ENCODE measurements around the gene SIPA1L3.

SIPA1L3 gene

DNA sequence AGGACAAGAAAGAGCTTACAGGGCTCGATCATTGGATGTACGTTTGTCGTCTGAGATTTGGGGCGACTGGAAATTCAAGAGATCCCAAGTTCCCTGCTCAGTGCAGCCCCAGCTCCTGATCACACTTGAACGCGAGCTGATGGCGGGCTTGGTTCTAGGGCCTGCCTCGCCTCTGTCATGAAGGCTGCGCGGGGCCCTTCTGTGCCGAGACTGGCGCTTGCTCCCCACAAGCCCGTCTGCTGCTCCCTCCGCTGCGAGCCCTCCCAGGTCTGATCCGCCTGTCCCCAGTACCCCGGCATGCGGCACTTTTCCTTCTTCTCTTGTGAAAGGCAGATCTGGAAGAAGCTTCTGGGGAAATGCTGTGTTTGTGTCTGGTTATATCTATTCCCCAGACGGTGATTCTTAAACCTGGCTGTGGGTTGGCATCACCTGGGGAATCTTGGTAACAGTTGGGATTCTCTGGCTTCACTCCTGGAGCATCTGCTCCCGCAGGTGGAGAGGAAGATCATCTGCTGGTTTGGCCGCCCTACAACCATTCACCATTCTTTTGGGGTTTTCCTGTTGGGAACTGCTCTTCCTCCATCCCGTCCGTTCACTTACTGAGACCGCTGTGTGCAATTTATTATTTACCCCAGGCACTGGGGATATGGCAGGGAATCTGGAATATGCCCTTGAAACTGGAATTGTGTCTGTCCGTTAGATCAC lies 43.6 kb downstream of the SIPA1L3 start:
- no peaks in the 10 kb centered on the region for H3K9me3 ChIP-seq (ENCODE audit: insufficient read depth, low read depth, low read length)
- no peak overlapping the region for H3K4me3 ChIP-seq (ENCODE audit: low read length)
- H3K9ac ChIP-seq (ENCODE audit: low read depth, low read length) = no peak overlapping the region
- H3K4me1 ChIP-seq (ENCODE audit: insufficient read depth, low read length) = peaks cover 25% of the 10 kb centered on the region
- no peaks in the 10 kb centered on the region for H3K27me3 ChIP-seq (ENCODE audit: insufficient read depth, low read length)
- WGBS = 96% methylated on average over 25 of the region's 25 CpGs
- H3K27ac ChIP-seq (ENCODE audit: low read depth, low read length) = no peak overlapping the region
- H3K36me3 ChIP-seq (ENCODE audit: insufficient read depth, low read length) = no peaks in the 10 kb centered on the region

DNA sequence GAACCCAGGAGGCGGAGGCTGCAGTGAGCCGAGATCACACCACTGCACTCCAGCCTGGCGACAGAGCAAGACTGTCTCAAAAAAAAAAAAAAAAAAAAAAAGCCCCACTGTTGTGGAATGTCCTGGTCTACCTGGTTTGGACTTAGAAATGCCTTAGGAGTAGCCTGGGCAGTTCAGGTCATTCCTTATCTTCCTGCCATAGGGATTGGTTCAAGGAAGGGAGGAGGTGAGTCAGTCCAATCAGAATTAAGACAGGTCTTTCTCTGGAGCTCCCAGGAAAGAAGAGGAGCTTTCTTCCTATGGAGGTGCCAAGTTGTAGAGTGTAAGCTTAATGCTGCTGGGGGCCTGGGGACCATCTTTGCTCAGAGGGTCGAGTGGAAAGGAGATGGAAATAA lies 44.8 kb downstream of the SIPA1L3 start:
- Histone ChIP-seq H3K4me3 (ENCODE audit: low read length) (no peak overlapping the region), H3K9me3 (ENCODE audit: insufficient read depth, low read depth, low read length) (no peaks in the 10 kb centered on the region), H3K27me3 (ENCODE audit: insufficient read depth, low read length) (no peaks in the 10 kb centered on the region), H3K4me1 (ENCODE audit: insufficient read depth, low read length) (peaks cover 25% of the 10 kb centered on the region), H3K36me3 (ENCODE audit: insufficient read depth, low read length) (no peaks in the 10 kb centered on the region), H3K27ac (ENCODE audit: low read depth, low read length) (no peak overlapping the region), H3K9ac (ENCODE audit: low read depth, low read length) (no peak overlapping the region)
- WGBS = 94% methylated on average over 4 of the region's 4 CpGs

DNA sequence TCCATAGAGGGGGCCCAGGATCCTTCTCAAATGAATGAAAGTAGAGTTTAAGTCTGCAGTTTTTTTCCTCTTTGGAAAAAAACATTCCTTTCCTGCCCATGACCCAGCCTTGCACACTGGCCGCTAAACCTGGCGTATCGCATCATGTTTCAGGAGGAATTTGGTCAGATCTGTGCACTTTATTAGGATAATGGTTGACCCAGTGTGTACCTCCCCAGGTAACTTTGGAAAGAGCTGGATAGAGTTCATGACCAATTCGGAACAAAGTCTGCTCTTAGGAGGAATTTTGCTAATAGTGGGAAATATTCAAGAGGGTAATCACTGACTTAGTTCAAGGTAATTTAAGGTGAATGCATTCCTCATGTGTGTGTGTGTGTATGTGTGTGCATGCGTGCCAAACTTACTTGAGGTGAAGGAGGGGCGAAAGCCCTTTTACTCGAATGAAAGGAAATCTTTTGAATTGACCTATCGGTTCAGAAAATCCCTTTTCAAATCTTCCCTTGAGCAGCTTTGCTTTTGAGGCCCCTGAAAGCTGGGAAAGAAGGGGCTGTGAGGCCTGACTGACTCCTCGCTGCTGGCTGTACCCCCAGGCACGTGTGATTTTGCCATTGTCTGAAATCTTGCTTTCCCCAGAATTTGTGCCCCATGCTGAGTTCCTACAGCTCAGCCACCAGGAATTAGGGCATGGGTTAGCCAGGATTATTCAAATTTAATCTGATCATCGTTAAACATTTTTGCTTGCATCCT lies 46.3 kb downstream of the SIPA1L3 start:
- H3K36me3 ChIP-seq (ENCODE audit: insufficient read depth, low read length) = no peaks in the 10 kb centered on the region
- 63% methylated on average over 11 of the region's 11 CpGs for WGBS
- no peak overlapping the region for H3K4me3 ChIP-seq (ENCODE audit: low read length)
- 0 out of 2 replicates have a peak, but pooled peaks cover 2% of the 10 kb centered on the region for H3K9me3 ChIP-seq (ENCODE audit: insufficient read depth, low read depth, low read length)
- H3K9ac ChIP-seq (ENCODE audit: low read depth, low read length) = peak overlapping the region; percentile 7; the same call in 1 of the 2 replicates
- peaks cover 25% of the 10 kb centered on the region for H3K4me1 ChIP-seq (ENCODE audit: insufficient read depth, low read length)
- H3K27me3 ChIP-seq (ENCODE audit: insufficient read depth, low read length) = no peaks in the 10 kb centered on the region
- H3K27ac ChIP-seq (ENCODE audit: low read depth, low read length) = peak overlapping the region; percentile 73; the same call in 1 of the 2 replicates

DNA sequence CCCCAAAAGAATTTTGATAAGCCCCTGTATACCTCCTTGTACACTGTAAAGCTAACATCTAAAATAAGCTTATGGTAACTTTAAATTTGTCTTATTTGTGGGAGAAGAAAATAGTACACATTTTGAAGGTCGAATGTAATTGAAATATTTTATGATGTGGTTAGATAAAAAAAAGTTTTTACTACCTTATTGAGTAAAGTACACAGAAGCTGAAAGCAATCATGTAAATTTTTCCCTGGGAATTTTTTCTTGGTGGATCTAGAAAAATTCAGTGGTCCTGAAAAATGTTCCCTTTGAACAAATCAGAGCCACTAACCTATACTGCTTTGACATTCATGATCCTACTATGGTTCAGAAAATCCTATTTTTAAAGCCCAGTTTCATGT lies 46.9 kb downstream of the SIPA1L3 start:
- Histone ChIP-seq H3K36me3 (ENCODE audit: insufficient read depth, low read length) (no peaks in the 10 kb centered on the region), H3K4me3 (ENCODE audit: low read length) (no peak overlapping the region), H3K9me3 (ENCODE audit: insufficient read depth, low read depth, low read length) (0 out of 2 replicates have a peak, but pooled peaks cover 2% of the 10 kb centered on the region), H3K27me3 (ENCODE audit: insufficient read depth, low read length) (no peaks in the 10 kb centered on the region), H3K9ac (ENCODE audit: low read depth, low read length) (peak overlapping the region; percentile 7; the same call in 1 of the 2 replicates), H3K4me1 (ENCODE audit: insufficient read depth, low read length) (peaks cover 25% of the 10 kb centered on the region), H3K27ac (ENCODE audit: low read depth, low read length) (peak overlapping the region; percentile 73; the same call in 1 of the 2 replicates)
- 71% methylated on average over 1 of the region's 1 CpG for WGBS

DNA sequence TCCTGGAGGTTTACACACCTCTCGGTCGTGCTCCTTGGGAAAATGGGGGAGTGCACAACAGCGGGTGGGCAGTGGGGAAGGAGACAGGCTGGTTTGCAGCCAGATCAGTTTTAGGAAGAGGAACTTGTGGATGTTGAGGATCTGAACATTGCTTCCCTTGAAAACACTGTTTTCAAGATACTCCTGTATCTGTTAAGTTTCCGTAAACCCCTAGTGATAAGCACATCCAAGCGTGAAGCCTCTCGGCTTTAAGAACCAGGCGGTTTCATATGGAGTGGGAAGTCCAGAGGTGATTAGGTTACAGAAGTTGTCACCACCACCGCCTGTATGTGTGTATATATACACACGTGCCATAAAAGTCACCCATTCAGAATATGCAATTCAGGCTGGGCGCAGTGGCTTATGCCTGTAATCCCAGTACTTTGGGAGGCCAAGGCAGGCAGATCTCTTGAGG lies 47.4 kb downstream of the SIPA1L3 start:
- peak overlapping the region; percentile 73; the same call in 1 of the 2 replicates for H3K27ac ChIP-seq (ENCODE audit: low read depth, low read length)
- 0 out of 2 replicates have a peak overlapping the region, but pooled peaks have one; percentile 7 for H3K9ac ChIP-seq (ENCODE audit: low read depth, low read length)
- H3K36me3 ChIP-seq (ENCODE audit: insufficient read depth, low read length) = no peaks in the 10 kb centered on the region
- 88% methylated on average over 10 of the region's 10 CpGs for WGBS
- H3K27me3 ChIP-seq (ENCODE audit: insufficient read depth, low read length) = no peaks in the 10 kb centered on the region
- peaks cover 25% of the 10 kb centered on the region for H3K4me1 ChIP-seq (ENCODE audit: insufficient read depth, low read length)
- 0 out of 2 replicates have a peak, but pooled peaks cover 2% of the 10 kb centered on the region for H3K9me3 ChIP-seq (ENCODE audit: insufficient read depth, low read depth, low read length)
- no peak overlapping the region for H3K4me3 ChIP-seq (ENCODE audit: low read length)

DNA sequence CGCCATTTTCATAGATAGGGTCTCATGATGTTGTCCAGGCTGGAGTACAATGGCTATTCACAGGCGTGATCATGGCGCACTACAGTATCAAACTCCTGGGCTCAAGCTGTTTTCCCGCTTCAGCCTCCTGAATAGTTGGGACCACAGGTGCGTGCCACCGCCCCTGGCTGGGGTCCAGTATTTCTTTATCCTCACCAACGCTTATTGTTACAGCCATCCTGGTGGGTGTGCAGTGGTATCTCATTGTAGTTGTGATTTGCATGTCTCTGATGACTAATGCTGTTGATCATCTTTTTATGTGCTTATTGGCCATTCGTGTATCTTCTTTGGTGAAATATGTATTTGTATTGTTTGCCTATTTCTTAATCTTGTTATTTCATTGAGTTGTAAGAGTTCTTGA lies 49.0 kb downstream of the SIPA1L3 start:
- Histone ChIP-seq H3K36me3 (ENCODE audit: insufficient read depth, low read length) (no peaks in the 10 kb centered on the region), H3K27me3 (ENCODE audit: insufficient read depth, low read length) (no peaks in the 10 kb centered on the region), H3K4me3 (ENCODE audit: low read length) (no peak overlapping the region), H3K4me1 (ENCODE audit: insufficient read depth, low read length) (peaks cover 25% of the 10 kb centered on the region), H3K27ac (ENCODE audit: low read depth, low read length) (no peak overlapping the region), H3K9me3 (ENCODE audit: insufficient read depth, low read depth, low read length) (0 out of 2 replicates have a peak, but pooled peaks cover 2% of the 10 kb centered on the region), H3K9ac (ENCODE audit: low read depth, low read length) (no peak overlapping the region)
- 98% methylated on average over 8 of the region's 8 CpGs for WGBS

DNA sequence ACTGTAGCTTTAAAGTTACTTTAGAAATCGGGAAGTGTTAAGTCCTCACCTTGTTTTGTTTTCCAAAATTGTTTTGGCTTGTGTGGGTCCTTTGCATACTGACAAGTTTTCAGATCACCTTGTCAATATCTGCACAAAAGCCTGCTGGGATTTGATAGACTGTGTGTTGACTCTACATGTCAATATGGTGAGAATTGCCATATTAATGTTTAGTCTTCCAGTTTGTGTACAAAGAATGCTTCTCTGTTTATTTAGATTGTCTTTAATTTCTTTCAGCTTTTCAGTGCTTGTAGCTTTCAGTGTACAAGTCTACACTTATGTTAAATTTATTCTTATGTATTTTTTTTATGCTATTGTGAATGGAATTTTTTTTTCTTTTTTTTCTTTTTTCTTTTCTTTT lies 50.2 kb downstream of the SIPA1L3 start:
- no peak overlapping the region for H3K27ac ChIP-seq (ENCODE audit: low read depth, low read length)
- peaks cover 21% of the 10 kb centered on the region for H3K4me1 ChIP-seq (ENCODE audit: insufficient read depth, low read length)
- 100% methylated on average over 1 of the region's 1 CpG for WGBS
- no peak overlapping the region for H3K9ac ChIP-seq (ENCODE audit: low read depth, low read length)
- H3K9me3 ChIP-seq (ENCODE audit: insufficient read depth, low read depth, low read length) = 0 out of 2 replicates have a peak, but pooled peaks cover 2% of the 10 kb centered on the region
- H3K36me3 ChIP-seq (ENCODE audit: insufficient read depth, low read length) = no peaks in the 10 kb centered on the region
- H3K27me3 ChIP-seq (ENCODE audit: insufficient read depth, low read length) = no peaks in the 10 kb centered on the region
- H3K4me3 ChIP-seq (ENCODE audit: low read length) = no peak overlapping the region

DNA sequence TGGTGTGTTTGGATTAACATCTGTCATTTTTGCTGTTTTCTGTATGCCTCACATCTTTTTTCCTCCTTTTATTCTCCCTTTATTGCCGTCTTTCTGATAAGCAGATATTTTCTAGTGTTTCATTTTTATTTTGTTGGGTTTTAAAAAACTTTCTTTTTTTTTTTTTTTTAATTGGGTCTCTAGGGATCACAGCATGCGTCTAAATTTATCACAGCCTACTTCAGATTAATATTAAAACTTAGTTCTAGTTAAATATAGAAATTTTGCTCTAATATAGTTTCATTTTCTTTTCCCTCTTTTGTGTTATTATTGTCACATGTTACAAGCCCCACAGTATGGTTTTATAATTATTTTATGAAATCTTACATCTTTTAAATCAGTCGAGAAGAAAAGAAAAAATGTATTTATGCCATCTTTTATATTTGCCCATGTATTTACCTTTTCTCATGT lies 52.7 kb downstream of the SIPA1L3 start:
- Histone ChIP-seq H3K27me3 (ENCODE audit: insufficient read depth, low read length) (no peaks in the 10 kb centered on the region), H3K9me3 (ENCODE audit: insufficient read depth, low read depth, low read length) (0 out of 2 replicates have a peak, but pooled peaks cover 2% of the 10 kb centered on the region), H3K36me3 (ENCODE audit: insufficient read depth, low read length) (no peaks in the 10 kb centered on the region), H3K27ac (ENCODE audit: low read depth, low read length) (no peak overlapping the region), H3K4me3 (ENCODE audit: low read length) (no peak overlapping the region), H3K4me1 (ENCODE audit: insufficient read depth, low read length) (peaks cover under 1% of the 10 kb centered on the region; the same call in 1 of the 2 replicates), H3K9ac (ENCODE audit: low read depth, low read length) (no peak overlapping the region)
- WGBS = no CpG with 5 or more reads among the region's 3 CpGs

DNA sequence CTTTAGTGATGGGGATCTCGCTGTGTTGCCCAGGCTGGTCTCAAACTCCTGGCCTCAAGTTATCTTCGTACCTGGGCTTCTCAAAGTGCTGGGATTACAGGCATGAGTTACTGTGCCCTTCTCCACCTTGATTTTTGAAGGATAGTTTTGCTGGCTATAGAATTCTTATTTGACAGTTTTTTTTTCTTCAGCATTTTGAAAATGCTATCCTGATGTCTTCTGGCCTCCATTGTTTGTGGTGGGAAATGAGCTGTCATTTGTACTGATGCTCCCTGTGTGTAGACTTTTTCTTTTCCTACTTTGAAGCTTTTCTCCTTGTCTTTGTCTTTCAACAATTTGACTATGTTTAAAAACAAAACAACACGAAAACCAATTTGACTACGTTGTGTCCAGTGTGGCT lies 54.2 kb downstream of the SIPA1L3 start:
- 96% methylated on average over 4 of the region's 4 CpGs for WGBS
- H3K27ac ChIP-seq (ENCODE audit: low read depth, low read length) = no peak overlapping the region
- H3K4me1 ChIP-seq (ENCODE audit: insufficient read depth, low read length) = no peaks in the 10 kb centered on the region
- H3K36me3 ChIP-seq (ENCODE audit: insufficient read depth, low read length) = no peaks in the 10 kb centered on the region
- H3K9ac ChIP-seq (ENCODE audit: low read depth, low read length) = no peak overlapping the region
- H3K9me3 ChIP-seq (ENCODE audit: insufficient read depth, low read depth, low read length) = 0 out of 2 replicates have a peak, but pooled peaks cover 2% of the 10 kb centered on the region
- no peaks in the 10 kb centered on the region for H3K27me3 ChIP-seq (ENCODE audit: insufficient read depth, low read length)
- H3K4me3 ChIP-seq (ENCODE audit: low read length) = no peak overlapping the region

DNA sequence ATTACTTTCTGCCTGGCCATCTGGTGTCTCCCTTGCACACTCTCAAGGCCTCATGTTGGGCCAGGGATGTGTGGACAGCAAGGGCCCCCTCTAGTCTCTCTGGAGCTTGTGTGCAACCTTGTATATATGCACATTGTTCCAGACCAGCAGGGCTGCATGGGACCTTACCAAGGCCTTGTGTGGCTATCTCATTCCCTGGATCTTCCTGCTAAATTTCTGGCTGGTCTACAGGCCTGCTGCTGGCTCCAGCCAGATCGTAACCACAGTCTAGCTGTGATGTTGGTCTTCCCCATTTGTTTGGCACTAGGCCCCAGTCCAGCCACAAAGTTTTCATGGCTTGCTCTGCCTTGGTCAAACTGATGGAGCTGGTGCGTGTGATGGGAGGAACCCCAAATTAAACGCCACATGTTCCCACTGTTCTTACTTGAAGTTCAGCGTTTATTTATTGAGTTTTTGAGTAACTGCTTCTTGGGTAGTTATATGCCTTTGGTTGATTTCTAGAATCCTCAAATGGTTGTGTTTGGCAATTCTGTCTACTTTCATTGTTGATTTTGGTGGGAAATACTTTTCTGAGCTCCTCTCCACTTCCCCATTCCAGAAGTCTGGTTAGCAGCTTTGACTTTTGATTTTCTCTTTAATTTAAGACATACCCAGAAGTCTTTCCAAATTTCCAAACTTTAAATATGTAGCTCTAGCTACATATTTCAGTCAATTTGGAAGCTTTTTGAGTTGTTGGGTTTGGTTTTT lies 56.4 kb downstream of the SIPA1L3 start:
- 96% methylated on average over 4 of the region's 4 CpGs for WGBS
- Histone ChIP-seq H3K9ac (ENCODE audit: low read depth, low read length) (no peak overlapping the region), H3K4me1 (ENCODE audit: insufficient read depth, low read length) (no peaks in the 10 kb centered on the region), H3K4me3 (ENCODE audit: low read length) (no peak overlapping the region), H3K27ac (ENCODE audit: low read depth, low read length) (no peak overlapping the region), H3K27me3 (ENCODE audit: insufficient read depth, low read length) (no peaks in the 10 kb centered on the region), H3K9me3 (ENCODE audit: insufficient read depth, low read depth, low read length) (no peaks in the 10 kb centered on the region), H3K36me3 (ENCODE audit: insufficient read depth, low read length) (no peaks in the 10 kb centered on the region)

Measured in HUES64 (cell line).